Measurements from ENCODE around the gene NTMT1.
A peak's percentile ranks its signal among the peaks of the same experiment; 100 is the strongest.

NTMT1 gene

GRCh38 chr9:129597355-129598088, 28.4 kb upstream of the NTMT1 start:
- DNase-seq, result no peak

- DNase-seq, result no peak
Observed at GRCh38 chr9:129598089-129598596, 27.8 kb upstream of the NTMT1 start.

GRCh38 chr9:129601082-129601674, 24.8 kb upstream of the NTMT1 start:
- DNase-seq, result no peak

GRCh38 chr9:129602598-129603415, 23.2 kb upstream of the NTMT1 start:
- DNase-seq, result no peak

- no peak for DNase-seq
Observed at GRCh38 chr9:129604056-129604765, 21.8 kb upstream of the NTMT1 start.

GRCh38 chr9:129604766-129605163, 21.2 kb upstream of the NTMT1 start:
- DNase-seq, result no peak

- no peak for DNase-seq
Observed at GRCh38 chr9:129606161-129607026, 19.6 kb upstream of the NTMT1 start.

- DNase-seq, result no peak
Observed at GRCh38 chr9:129607027-129607387, 19.0 kb upstream of the NTMT1 start.

GRCh38 chr9:129608561-129609481, 17.1 kb upstream of the NTMT1 start:
- no peak for DNase-seq

GRCh38 chr9:129609486-129610212, 16.3 kb upstream of the NTMT1 start:
- DNase-seq, result no peak

GRCh38 chr9:129610213-129610472, 15.8 kb upstream of the NTMT1 start:
- no peak for DNase-seq

- DNase-seq, result peak; percentile 43
Observed at GRCh38 chr9:129610473-129611306, 15.3 kb upstream of the NTMT1 start.

- DNase-seq, result no peak
Observed at GRCh38 chr9:129611307-129611800, 14.6 kb upstream of the NTMT1 start.

GRCh38 chr9:129612123-129612522, 13.8 kb upstream of the NTMT1 start:
- DNase-seq, result no peak

- no peak for DNase-seq
Observed at GRCh38 chr9:129612815-129613519, 13.0 kb upstream of the NTMT1 start.

- no peak for DNase-seq
Observed at GRCh38 chr9:129613520-129614175, 12.3 kb upstream of the NTMT1 start.

GRCh38 chr9:129614932-129615331, 11.0 kb upstream of the NTMT1 start:
- DNase-seq, result no peak

All from NCI-H1105 (cell line).